PFSK-1 (cell line): ENCODE data around the gene FAR2.

Experiments
- POLR2AphosphoS5 ChIP-seq: IDR thresholded peaks from 2 replicates; pipeline ENCODE4 v1.6.1; 2012; ENCODE audit warnings: low read depth, mild to moderate bottlenecking, control low read depth, low read length, moderate library complexity
- SIN3A ChIP-seq: IDR thresholded peaks from 2 replicates; pipeline ENCODE4 v1.6.1; 2012; ENCODE audit warnings: mild to moderate bottlenecking, low read length, moderate library complexity, borderline replicate concordance; ENCODE audit not compliant: insufficient read depth
- TAF1 ChIP-seq: IDR thresholded peaks from 2 replicates; pipeline ENCODE4 v1.6.1; 2012; ENCODE audit warnings: low read length, control low read depth, borderline replicate concordance; ENCODE audit not compliant: insufficient read depth
- TF ChIP-seq, protein P1 (sequence below), 2 experiments: IDR thresholded peaks; 2 replicates each; pipeline versions ENCODE4 v1.6.1 to v1.8.0; 2011 to 2012; ENCODE audit warnings: low read depth in 2 of 2, low read length in 2 of 2, control low read depth in 1 of 2, inconsistent platforms in 1 of 2, mild to moderate bottlenecking in 1 of 2, moderate library complexity in 1 of 2; ENCODE audit not compliant: insufficient read depth in 1 of 2

DNA sequence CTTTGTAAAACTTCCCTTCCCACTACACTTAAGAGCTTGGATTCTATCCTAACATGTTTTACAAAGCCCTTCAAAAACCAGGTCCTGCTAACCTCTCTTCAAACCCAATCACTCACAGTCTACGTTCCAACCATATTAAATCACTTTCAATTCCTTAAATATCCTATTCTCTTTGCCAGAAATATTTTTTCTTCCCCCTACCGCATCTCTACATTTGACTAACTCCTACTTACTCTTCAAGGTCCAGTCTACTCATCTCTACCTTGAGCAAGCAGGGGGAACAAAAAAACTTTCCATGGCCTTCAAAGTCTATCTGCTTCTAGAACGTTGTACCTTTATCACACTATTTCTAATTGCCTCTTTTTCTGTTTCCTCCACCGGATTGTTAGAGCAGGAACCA, 225.8 kb downstream of the FAR2 start:
- no peak for TF ChIP-seq SIN3A
- TF ChIP-seq, protein P1, sequence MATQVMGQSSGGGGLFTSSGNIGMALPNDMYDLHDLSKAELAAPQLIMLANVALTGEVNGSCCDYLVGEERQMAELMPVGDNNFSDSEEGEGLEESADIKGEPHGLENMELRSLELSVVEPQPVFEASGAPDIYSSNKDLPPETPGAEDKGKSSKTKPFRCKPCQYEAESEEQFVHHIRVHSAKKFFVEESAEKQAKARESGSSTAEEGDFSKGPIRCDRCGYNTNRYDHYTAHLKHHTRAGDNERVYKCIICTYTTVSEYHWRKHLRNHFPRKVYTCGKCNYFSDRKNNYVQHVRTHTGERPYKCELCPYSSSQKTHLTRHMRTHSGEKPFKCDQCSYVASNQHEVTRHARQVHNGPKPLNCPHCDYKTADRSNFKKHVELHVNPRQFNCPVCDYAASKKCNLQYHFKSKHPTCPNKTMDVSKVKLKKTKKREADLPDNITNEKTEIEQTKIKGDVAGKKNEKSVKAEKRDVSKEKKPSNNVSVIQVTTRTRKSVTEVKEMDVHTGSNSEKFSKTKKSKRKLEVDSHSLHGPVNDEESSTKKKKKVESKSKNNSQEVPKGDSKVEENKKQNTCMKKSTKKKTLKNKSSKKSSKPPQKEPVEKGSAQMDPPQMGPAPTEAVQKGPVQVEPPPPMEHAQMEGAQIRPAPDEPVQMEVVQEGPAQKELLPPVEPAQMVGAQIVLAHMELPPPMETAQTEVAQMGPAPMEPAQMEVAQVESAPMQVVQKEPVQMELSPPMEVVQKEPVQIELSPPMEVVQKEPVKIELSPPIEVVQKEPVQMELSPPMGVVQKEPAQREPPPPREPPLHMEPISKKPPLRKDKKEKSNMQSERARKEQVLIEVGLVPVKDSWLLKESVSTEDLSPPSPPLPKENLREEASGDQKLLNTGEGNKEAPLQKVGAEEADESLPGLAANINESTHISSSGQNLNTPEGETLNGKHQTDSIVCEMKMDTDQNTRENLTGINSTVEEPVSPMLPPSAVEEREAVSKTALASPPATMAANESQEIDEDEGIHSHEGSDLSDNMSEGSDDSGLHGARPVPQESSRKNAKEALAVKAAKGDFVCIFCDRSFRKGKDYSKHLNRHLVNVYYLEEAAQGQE (IDR thresholded peaks at IDR 0.05; ENCODE audit: insufficient read depth in 1 of 2, low read depth in 2 of 2, low read length in 2 of 2) = no peak
- TF ChIP-seq POLR2AphosphoS5 = no peak
- TF ChIP-seq TAF1 = no peak
